Activated CD4-positive, alpha-beta memory T cell treated with anti-CD3 and anti-CD28 coated beads, Interleukin-2, amount 10 ng/mL, durations not matched to agents 7 days and 5 days (primary cell): Measurements from ENCODE around the gene SLC38A9. TPM values are rescaled to one million over a fixed set of nuclear protein-coding genes. Genes with fewer than 3 reads are reported as not detected.
"Not testable (repeated sequence)": the region's sequence is repeated elsewhere in the genome, so short reads cannot be mapped to it uniquely, and the experiment has no call there.

Source experiments
- CTCF ChIA-PET: fragments of 350-600 bp; sonication (Branson Sonifier 250); formaldehyde crosslinking; loops from one replicate; lab custom pipeline; 2021; ENCODE audit warnings: antibody characterized with exemption, inconsistent platforms; lab: Charles Lee
- POLR2A ChIA-PET: fragments of 350-600 bp; sonication (Branson Sonifier 250); formaldehyde crosslinking; loops from one replicate; lab custom pipeline; 2021; ENCODE audit warnings: antibody characterized with exemption; lab: Charles Lee
- DNase-seq: peaks from one replicate; pipeline ENCODE4 v3.0.0-alpha.2; 2020
- H3K27ac Mint-ChIP-seq: one replicate; pipeline ENCODE4 v1.8.0; 2021; ENCODE audit warnings: mild to moderate bottlenecking, mixed read lengths
- H3K27me3 Mint-ChIP-seq: one replicate; pipeline ENCODE4 v1.8.0; 2021; ENCODE audit warnings: mixed read lengths
- H3K36me3 Mint-ChIP-seq: one replicate; pipeline ENCODE4 v1.8.0; 2021; ENCODE audit warnings: low read depth, mixed read lengths
- H3K4me1 Mint-ChIP-seq: one replicate; pipeline ENCODE4 v1.8.0; 2021; ENCODE audit warnings: mixed read lengths
- H3K4me3 Mint-ChIP-seq: one replicate; pipeline ENCODE4 v1.8.0; 2021; ENCODE audit warnings: mild to moderate bottlenecking, mixed read lengths
- H3K9me3 Mint-ChIP-seq: one replicate; pipeline ENCODE4 v1.8.0; 2021; ENCODE audit warnings: mixed read lengths
- total RNA-seq, 2 experiments: library from RNA; stranded (reverse); gene quantifications; one replicate each; pipeline ENCODE4 v1.2.3, GENCODE V29; 2021

Gene SLC38A9, protein sequence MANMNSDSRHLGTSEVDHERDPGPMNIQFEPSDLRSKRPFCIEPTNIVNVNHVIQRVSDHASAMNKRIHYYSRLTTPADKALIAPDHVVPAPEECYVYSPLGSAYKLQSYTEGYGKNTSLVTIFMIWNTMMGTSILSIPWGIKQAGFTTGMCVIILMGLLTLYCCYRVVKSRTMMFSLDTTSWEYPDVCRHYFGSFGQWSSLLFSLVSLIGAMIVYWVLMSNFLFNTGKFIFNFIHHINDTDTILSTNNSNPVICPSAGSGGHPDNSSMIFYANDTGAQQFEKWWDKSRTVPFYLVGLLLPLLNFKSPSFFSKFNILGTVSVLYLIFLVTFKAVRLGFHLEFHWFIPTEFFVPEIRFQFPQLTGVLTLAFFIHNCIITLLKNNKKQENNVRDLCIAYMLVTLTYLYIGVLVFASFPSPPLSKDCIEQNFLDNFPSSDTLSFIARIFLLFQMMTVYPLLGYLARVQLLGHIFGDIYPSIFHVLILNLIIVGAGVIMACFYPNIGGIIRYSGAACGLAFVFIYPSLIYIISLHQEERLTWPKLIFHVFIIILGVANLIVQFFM
- total RNA-seq = 10 to 100 TPM; 23.7 to 24.3 TPM

DNA sequence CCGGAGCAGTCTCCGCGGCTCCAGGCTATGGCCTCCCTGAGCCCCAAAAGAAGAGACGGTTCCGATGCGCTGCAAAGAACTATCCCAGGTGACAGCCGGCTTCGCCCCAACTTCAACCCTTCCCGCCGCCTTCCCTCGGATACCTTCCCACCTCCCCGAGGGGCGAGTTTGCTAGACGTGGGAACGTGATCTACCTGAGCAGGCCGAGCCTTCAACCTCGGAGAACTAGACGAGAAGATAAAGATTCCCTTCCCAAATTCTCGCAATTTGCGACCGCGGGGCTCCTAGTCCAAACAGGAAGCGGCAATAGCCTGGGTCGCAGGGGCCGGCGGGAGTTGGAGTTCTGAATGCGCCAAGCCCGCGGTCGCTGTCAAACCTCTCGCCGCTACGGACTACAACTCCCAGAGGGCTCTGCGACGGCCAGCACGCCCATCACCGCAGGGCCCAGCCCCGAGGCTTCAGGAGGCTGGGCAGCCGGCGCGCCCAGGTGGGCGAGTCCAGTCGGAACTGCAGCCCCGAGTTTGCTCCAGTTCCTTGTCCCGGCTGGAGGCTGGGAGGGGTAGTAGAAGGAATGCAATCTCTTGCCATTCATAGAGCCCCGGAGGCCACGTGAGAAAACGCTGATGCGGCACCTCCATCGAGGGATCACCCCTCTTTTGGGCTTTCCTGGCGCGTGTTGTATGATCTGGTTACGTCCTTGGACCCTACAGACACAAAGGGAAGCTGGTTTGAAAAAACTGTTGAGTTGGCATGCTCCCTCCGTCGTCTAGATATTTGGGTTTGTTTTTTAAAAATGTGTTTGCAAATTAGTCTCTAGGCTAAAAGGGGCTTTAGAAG lies at the start of gene SLC38A9:
Gene SLC38A9 (minus strand): TSS at position 302 of the 837 bp plus-strand sequence. CDS start 14,366 bp downstream, outside the sequence.
- peak within 1 kb of the TSS; percentile 99 for H3K4me3 Mint-ChIP-seq
- peaks cover 13% of the 10 kb centered on the region for H3K36me3 Mint-ChIP-seq
- no peaks in the 10 kb centered on the region for H3K27me3 Mint-ChIP-seq
- H3K27ac Mint-ChIP-seq = peak within 1 kb of the TSS; percentile 72
- CTCF ChIA-PET = interaction anchor here (0.7 kb wide), 1 partner anchor 11 kb away, joined by 3 read pairs; no protein-coding TSS in a partner anchor
- peaks cover 10% of the 10 kb centered on the region for H3K9me3 Mint-ChIP-seq
- POLR2A ChIA-PET = interaction anchor here (0.9 to 1.0 kb wide), 2 partner anchors 20 to 52 kb away, joined by 3 to 5 read pairs; no protein-coding TSS in a partner anchor
- H3K4me1 Mint-ChIP-seq = peaks cover 31% of the 10 kb centered on the region
- DNase-seq = peak; percentile 95

DNA sequence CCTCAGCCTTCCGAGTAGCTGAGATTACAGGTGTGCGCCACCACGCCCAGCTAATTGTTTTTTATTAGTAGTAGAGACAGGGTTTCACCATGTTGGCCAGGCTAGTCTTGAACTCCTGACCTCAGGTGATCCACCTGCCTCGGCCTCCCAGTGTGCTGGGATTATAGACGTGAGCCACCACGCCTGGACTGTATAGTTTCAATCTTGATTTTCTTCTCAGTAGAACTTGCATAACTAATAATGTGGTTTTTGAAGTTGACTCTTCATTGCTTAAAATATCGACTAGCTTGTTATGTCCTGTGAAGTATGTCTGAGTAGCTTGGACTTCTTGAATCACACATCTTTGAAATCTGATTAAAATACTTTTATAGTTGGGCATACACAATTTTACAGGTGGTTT lies 49.6 kb upstream of the SLC38A9 start:
- Mint-ChIP-seq H3K36me3 (peaks cover 15% of the 10 kb centered on the region), H3K4me1 (peaks cover 50% of the 10 kb centered on the region)
- H3K4me3 Mint-ChIP-seq, CTCF ChIA-PET, H3K27ac Mint-ChIP-seq, H3K9me3 Mint-ChIP-seq, H3K27me3 Mint-ChIP-seq, POLR2A ChIA-PET, DNase-seq: not testable (repeated sequence)

DNA sequence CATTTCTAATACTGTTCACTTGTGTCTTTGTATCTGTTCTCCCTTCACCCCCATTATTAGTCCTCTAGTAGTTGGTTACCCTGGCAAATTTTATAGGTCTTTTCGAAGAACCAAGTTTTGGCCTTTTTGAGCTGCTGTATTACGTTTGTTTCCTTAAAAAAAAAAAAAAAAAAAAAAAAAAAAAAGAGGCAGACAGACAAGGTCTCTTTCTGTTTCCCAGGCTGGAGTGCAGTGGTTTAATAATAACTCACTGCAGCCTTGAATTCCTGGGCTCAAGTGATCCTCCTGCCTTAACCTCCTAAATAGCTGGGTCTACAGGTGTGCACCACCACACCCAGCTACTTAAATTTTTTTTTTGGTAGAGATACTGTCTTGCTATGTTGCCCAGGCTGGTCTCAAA lies 46.6 kb upstream of the SLC38A9 start:
- H3K4me1 Mint-ChIP-seq = peaks cover 34% of the 10 kb centered on the region
- H3K9me3 Mint-ChIP-seq = peaks cover 6% of the 10 kb centered on the region
- H3K36me3 Mint-ChIP-seq = peaks cover 15% of the 10 kb centered on the region
- ChIA-PET POLR2A (no interaction called here), CTCF (interaction anchor here (0.6 to 1.2 kb wide), 5 partner anchors 14 to 247 kb away, joined by 3 to 4 read pairs (median 3); no protein-coding TSS in a partner anchor)
- peak overlapping the region; percentile 38 for H3K27ac Mint-ChIP-seq
- peaks cover 9% of the 10 kb centered on the region for H3K27me3 Mint-ChIP-seq
- DNase-seq = no peak
- no peak overlapping the region for H3K4me3 Mint-ChIP-seq

DNA sequence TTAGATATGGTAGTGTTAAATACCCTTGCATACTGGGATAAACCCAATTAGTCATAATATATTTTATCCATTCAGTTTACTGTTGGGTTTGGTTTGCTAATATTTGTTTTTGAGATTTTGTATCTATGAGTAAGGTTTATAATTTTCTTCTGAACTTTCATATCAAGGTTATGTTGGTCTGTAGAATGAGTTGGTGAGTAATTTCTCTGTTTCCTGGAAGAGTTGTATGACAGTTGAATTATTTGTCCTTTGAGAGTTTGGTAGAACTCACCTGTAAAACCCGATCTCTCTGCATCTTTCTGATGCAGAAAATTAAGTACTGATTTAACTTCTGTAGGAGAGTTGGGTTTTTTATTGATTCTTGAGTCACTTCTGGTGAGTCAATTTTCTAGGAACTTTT lies 46.1 kb upstream of the SLC38A9 start:
- Mint-ChIP-seq H3K9me3 (peaks cover 6% of the 10 kb centered on the region), H3K27ac (peak overlapping the region; percentile 38), H3K36me3 (peaks cover 15% of the 10 kb centered on the region), H3K4me1 (peaks cover 29% of the 10 kb centered on the region), H3K4me3 (no peak overlapping the region), H3K27me3 (peaks cover 9% of the 10 kb centered on the region)
- no peak for DNase-seq
- ChIA-PET POLR2A (no interaction called here), CTCF (interaction anchor here (0.6 to 1.2 kb wide), 2 partner anchors 42 to 247 kb away, joined by 3 read pairs; no protein-coding TSS in a partner anchor)

DNA sequence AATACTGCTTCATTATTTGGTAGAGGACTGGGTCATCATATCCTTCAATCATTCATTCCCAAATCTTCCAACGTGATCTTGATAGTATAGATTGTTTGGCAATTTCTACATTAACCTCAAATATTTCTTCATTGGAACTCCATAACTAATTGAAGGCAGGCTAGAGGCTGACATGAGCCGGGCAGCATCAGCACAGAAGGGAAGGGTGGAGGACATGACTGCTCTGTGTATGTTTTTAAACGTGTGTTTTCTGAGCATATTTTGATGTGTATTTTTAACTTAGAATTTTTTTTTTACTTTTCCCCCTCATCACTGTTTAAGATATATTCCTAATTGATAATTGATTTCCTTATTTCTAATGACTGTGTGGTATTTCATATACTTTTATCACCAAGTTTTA lies 38.4 kb upstream of the SLC38A9 start:
- Mint-ChIP-seq H3K4me3 (no peak overlapping the region), H3K36me3 (no peaks in the 10 kb centered on the region), H3K27ac (no peak overlapping the region), H3K27me3 (peaks cover 2% of the 10 kb centered on the region), H3K4me1 (no peaks in the 10 kb centered on the region), H3K9me3 (no peaks in the 10 kb centered on the region)
- POLR2A ChIA-PET = no interaction called here
- DNase-seq = no peak
- CTCF ChIA-PET = no interaction called here

DNA sequence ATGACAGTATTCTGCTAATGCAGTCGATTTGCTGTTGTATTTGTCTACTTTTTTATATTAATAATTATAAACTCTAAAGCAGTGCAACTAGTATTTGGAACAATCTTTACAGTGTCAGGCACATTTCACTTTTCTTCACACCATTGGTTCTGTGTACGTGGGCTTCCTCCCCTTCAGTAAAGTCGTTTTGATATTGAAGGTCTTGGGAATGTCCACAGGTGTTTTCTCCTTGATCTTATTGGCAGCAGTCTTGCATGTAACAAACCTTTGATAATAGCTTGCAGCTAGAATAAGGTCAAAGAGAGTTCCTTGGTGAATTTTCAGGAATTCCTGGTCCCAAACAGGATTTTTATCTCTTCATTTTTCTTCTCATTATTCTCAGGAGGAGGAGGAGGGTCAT lies 37.9 kb upstream of the SLC38A9 start:
- no peak for DNase-seq
- no peak overlapping the region for H3K4me3 Mint-ChIP-seq
- no peaks in the 10 kb centered on the region for H3K4me1 Mint-ChIP-seq
- no peaks in the 10 kb centered on the region for H3K9me3 Mint-ChIP-seq
- no peak overlapping the region for H3K27ac Mint-ChIP-seq
- no peaks in the 10 kb centered on the region for H3K36me3 Mint-ChIP-seq
- peaks cover 2% of the 10 kb centered on the region for H3K27me3 Mint-ChIP-seq
- CTCF ChIA-PET = no interaction called here
- POLR2A ChIA-PET = no interaction called here

DNA sequence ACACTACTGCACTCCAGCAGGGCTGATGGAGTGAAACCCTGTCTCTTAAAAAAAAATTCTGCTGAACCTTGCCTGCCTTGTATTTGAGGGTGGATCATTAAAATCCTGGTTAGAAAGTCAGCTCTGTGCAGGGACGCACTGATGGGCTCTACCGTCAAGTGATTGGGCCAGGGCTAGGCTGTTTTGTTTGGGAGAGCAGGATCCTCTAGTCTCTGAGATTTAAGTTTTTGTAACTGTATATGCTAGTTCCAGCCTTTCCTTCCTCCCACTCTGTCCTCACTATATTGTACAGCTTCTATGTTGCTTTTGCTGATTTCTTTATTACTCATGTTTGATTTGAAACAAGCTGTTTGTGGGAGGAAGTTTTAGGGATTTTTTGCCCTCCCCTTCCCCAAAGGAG lies 37.3 kb upstream of the SLC38A9 start:
- Mint-ChIP-seq H3K36me3 (no peaks in the 10 kb centered on the region), H3K27me3 (peaks cover 2% of the 10 kb centered on the region), H3K27ac (no peak overlapping the region), H3K9me3 (no peaks in the 10 kb centered on the region), H3K4me3 (no peak overlapping the region), H3K4me1 (no peaks in the 10 kb centered on the region)
- ChIA-PET POLR2A (no interaction called here), CTCF (no interaction called here)
- no peak for DNase-seq

DNA sequence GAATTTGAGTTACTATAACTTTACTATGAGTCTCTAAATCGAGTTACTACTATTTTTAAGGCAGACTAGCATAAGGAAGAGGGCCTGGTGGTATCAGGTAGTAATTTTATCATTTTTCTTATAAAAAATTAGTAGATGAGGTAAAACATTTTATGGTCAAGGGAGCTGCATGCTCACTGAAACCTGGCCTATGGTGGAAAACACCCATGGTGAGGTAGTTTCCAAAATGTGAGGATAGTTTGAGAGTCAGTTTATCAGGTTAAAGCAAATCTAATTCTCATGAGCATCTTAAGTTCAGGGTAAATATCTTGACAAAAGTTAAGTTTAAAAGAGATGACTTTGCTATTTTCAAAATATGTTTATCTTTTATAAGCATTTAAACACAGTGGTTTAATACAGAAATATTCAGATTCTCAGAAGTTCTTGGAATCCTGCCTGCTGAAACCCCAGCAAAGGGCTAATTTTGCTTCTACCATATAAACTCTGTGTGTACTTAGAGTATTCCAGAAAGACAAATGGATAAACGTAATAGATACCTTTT lies 35.7 kb upstream of the SLC38A9 start:
- H3K9me3 Mint-ChIP-seq = no peaks in the 10 kb centered on the region
- no peak overlapping the region for H3K27ac Mint-ChIP-seq
- no peaks in the 10 kb centered on the region for H3K4me1 Mint-ChIP-seq
- no peak for DNase-seq
- peaks cover 2% of the 10 kb centered on the region for H3K27me3 Mint-ChIP-seq
- H3K4me3 Mint-ChIP-seq = no peak overlapping the region
- H3K36me3 Mint-ChIP-seq = no peaks in the 10 kb centered on the region
- CTCF ChIA-PET = no interaction called here
- POLR2A ChIA-PET = no interaction called here

DNA sequence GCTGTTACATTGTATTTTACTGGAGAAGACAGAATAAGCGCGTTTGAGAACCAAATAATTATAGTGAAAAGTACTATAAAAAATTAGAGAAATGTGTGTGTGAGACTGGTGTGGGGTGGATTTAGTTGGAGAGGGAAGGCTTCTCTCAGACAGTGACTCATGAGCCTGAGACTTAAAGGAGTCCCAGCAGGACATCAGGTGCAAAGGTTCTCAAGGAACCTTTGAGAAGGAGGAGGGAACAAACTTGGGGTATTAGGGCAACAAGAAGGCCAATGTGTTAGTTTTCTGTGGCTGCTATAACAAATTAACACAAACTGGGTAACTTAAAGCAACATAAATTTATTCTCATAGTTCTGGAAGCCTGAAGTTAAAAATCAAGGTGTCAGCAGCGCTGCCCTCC lies 30.7 kb upstream of the SLC38A9 start:
- ChIA-PET POLR2A (no interaction called here), CTCF (no interaction called here)
- DNase-seq = no peak
- Mint-ChIP-seq H3K27me3 (peaks cover 2% of the 10 kb centered on the region), H3K4me3 (no peak overlapping the region), H3K4me1 (no peaks in the 10 kb centered on the region), H3K36me3 (no peaks in the 10 kb centered on the region), H3K27ac (no peak overlapping the region), H3K9me3 (no peaks in the 10 kb centered on the region)

DNA sequence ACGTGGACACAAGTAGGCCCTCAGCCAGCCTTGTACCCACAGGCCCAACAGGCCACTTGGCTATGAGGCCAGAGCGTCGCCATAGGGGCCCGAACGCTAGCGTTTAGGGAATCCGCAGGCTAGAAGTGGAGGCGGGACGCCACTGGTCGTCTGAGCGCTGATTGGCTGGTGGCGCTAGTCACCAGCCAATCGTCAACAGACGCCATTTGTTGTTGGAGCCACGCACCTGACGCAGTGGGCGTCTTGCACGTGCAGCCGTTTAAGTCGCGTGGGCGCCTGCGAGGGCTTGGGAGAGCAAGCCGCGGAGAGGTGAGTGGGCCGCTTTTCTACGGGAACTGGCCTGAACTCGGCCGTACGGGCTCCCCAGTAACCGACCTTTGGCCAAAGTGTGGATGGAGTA lies 25.7 kb upstream of the SLC38A9 start, which contains the start of gene DDX4:
Gene DDX4 (plus strand): TSS at position 269 of the 400 bp plus-strand sequence. CDS start 903 bp downstream, outside the sequence.
- no peak for DNase-seq
- Mint-ChIP-seq H3K4me3 (no peak within 1 kb of the TSS), H3K4me1 (no peaks in the 10 kb centered on the region), H3K36me3 (no peaks in the 10 kb centered on the region), H3K27me3 (no peaks in the 10 kb centered on the region), H3K9me3 (no peaks in the 10 kb centered on the region), H3K27ac (no peak within 1 kb of the TSS)
- ChIA-PET CTCF (no interaction called here), POLR2A (no interaction called here)

DNA sequence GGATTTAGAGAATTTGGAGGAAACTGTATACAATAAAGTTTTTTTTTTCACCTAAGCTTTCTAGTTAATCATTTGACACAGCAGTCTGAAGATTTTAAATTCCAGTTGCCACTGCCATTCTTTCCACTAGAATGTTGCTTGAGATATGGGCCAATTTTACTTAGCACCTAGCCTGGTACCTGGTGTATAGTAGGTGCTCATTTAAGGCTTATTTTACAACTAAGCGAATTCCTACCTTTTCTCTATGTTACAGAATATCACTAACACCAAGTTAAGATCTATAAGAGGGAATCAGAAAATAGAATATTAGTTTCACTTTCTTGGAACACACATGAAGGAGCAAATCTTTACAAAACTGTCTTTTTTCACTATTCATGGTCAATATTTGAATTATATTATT lies 22.5 kb upstream of the SLC38A9 start:
- no peak overlapping the region for H3K27ac Mint-ChIP-seq
- H3K9me3 Mint-ChIP-seq = no peaks in the 10 kb centered on the region
- H3K27me3 Mint-ChIP-seq = no peaks in the 10 kb centered on the region
- no peaks in the 10 kb centered on the region for H3K4me1 Mint-ChIP-seq
- no peaks in the 10 kb centered on the region for H3K36me3 Mint-ChIP-seq
- no peak for DNase-seq
- no peak overlapping the region for H3K4me3 Mint-ChIP-seq
- CTCF ChIA-PET = no interaction called here
- POLR2A ChIA-PET = no interaction called here

DNA sequence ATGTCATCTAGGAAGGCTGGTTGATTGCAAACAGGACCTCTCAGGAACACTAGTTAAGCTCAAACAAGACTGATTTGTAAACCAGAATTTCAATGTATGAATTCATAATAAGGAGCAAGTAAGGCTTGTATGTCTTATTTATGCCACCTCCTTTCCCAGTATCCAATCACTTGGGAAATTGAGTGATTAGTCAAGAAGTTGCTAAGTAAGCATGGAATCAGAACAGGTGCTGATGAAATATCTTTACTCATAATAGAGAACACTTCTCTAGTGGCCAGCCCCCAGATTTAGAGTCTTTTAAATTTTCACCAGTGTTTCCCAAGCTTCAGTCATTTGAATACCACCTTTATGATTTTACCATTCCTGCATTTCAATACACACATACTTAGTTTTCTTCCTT lies 20.5 kb upstream of the SLC38A9 start:
- no peaks in the 10 kb centered on the region for H3K27me3 Mint-ChIP-seq
- H3K9me3 Mint-ChIP-seq = no peaks in the 10 kb centered on the region
- POLR2A ChIA-PET = no interaction called here
- H3K4me3 Mint-ChIP-seq = no peak overlapping the region
- DNase-seq = no peak
- CTCF ChIA-PET = no interaction called here
- H3K27ac Mint-ChIP-seq = no peak overlapping the region
- no peaks in the 10 kb centered on the region for H3K36me3 Mint-ChIP-seq
- H3K4me1 Mint-ChIP-seq = no peaks in the 10 kb centered on the region

DNA sequence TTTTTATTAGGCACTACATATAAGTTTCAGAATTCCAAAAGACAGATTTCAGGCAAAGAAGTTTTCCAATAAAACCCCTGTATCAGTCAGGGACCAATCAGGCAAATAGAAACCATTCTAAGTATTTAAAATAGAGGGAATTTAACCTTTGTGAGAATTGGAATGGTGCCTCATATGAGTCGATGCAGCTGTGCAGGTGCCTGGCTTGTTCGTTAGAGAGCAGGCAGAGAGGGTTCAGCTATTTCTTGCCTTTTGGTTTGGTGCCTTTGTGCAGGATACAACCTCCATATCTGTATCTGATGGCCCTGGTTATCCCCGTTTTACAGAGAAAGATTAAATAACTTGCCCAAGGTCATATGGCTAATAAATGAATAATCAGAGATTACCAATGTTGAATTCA lies 19.7 kb upstream of the SLC38A9 start:
- Mint-ChIP-seq H3K9me3 (no peaks in the 10 kb centered on the region), H3K4me3 (no peak overlapping the region), H3K27me3 (no peaks in the 10 kb centered on the region), H3K27ac (no peak overlapping the region), H3K36me3 (no peaks in the 10 kb centered on the region), H3K4me1 (no peaks in the 10 kb centered on the region)
- ChIA-PET POLR2A (no interaction called here), CTCF (no interaction called here)
- no peak for DNase-seq
